Fibroblast of the aortic adventitia (primary cell): ENCODE measurements around the gene EXOC3L1. TPM values are rescaled to one million over a fixed set of nuclear protein-coding genes. Genes with fewer than 3 reads are reported as not detected.

Experiments
- DNase-seq: peaks from one replicate; pipeline ENCODE4 v3.0.0-alpha.2; 2010; ENCODE audit warnings: low read depth
- H3K4me3 ChIP-seq: 2 replicates; pipeline ENCODE4 v1.5.1; 2011; ENCODE audit warnings: low read depth, mild to moderate bottlenecking, control low read depth, low read length, moderate library complexity
- CTCF ChIP-seq: IDR thresholded peaks from 2 replicates; pipeline ENCODE4 v1.5.1; 2011; ENCODE audit warnings: mild to moderate bottlenecking, low read length, control low read depth, inconsistent platforms; ENCODE audit not compliant: insufficient read depth
- total RNA-seq: library from RNA; depleted of rRNA; stranded (reverse); fragments of >200 nt; gene quantifications from 2 replicates; pipeline ENCODE4 v1.2.3, GENCODE V29; 2012; ENCODE audit warnings: low replicate concordance

EXOC3L1 gene
- total RNA-seq, 1 donor, result not detected

- no peak for TF ChIP-seq CTCF
Measured at GRCh38 chr16:67215706-67216105, 25.8 kb upstream of the EXOC3L1 start.

GRCh38 chr16:67213197-67214019 is 23.5 kb upstream of the EXOC3L1 start:
- H3K4me3 ChIP-seq, result no peak overlapping the region
- no peak for TF ChIP-seq CTCF
- no peak for DNase-seq

More at GRCh38 chr16:67215706-67216105, 25.8 kb upstream of the EXOC3L1 start:
- H3K4me3 ChIP-seq, result no peak overlapping the region
- DNase-seq, result no peak

GRCh38 chr16:67212766-67213165 is 22.8 kb upstream of the EXOC3L1 start:
- DNase-seq, result no peak
- no peak for TF ChIP-seq CTCF
- H3K4me3 ChIP-seq, result no peak overlapping the region

GRCh38 chr16:67211674-67212073 is 21.7 kb upstream of the EXOC3L1 start:
- H3K4me3 ChIP-seq, result no peak overlapping the region
- TF ChIP-seq CTCF, result no peak
- DNase-seq, result no peak

- H3K4me3 ChIP-seq, result no peak overlapping the region
- no peak for TF ChIP-seq CTCF
Measured at GRCh38 chr16:67210069-67210937, 20.4 kb upstream of the EXOC3L1 start.

GRCh38 chr16:67209565-67209964 is 19.6 kb upstream of the EXOC3L1 start:
- DNase-seq, result no peak

More at GRCh38 chr16:67210069-67210937, 20.4 kb upstream of the EXOC3L1 start:
- no peak for DNase-seq

More at GRCh38 chr16:67209565-67209964, 19.6 kb upstream of the EXOC3L1 start:
- TF ChIP-seq CTCF, result no peak
- H3K4me3 ChIP-seq, result no peak overlapping the region
